NCI-H187 (cell line): ENCODE data around the gene DLST.
A peak's percentile ranks its signal among the peaks of the same experiment; 100 is the strongest.

ENCODE experiments used
- DNase-seq, 2 experiments: peaks; one replicate each; lab custom pipeline; 2025; lab: John Stamatoyannopoulos, UW

The DLST gene

DNA sequence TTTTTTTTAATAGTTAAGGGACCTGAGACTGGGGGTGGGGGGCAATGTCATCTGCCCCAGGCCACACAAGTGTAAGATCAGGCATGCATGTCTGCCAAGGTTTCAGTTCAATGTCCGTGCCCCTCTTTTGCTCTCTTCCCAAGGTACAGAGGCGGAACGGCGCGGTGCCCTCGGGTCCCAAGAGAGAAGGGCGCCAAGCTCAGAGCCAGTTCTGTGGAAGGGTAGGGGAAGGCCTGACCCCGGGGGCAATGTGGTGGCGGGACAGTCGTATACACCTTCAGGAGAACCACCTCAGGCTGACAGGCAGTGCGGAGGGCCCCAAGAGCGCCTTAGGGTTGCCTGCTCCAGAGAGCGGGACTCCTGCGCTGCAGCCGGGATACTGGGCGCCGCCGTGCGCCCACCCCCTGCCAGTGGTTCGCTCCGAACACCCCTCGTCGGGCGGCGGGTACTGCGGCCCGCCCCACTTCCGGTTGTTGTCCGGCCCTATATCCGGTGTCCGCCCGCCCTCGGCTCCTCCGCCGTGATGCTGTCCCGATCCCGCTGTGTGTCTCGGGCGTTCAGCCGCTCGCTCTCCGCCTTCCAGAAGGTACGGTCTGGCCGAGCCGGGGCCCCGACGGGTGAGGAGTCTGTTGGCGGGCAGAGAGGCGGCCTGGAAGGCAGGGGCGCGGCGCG is at the start of gene DLST:
TSS of gene DLST (plus strand) at position 486 of the 672 bp plus-strand sequence. CDS start at position 524, 38 bp downstream.
- peak; percentile 77 to 87 for DNase-seq

DNA sequence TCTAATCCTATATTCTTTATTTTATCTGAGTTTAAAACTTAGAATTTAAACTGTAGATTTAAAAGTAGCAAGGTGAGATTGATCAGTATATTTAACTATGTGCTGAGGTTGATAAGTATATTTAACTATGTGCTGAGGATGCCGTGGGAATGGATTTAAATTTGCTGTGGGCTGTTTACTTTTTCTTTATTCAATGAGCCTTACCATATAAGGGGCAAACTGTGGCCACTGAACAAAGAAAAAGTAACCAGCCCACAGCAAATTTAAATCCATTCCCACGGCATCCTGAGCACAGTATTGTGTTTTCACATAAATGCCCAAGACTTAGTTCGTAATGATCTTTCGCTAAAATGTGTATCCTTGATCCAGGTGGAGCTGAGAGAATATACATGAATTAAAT is 48.9 kb upstream of the DLST start:
- DNase-seq = no peak

DNA sequence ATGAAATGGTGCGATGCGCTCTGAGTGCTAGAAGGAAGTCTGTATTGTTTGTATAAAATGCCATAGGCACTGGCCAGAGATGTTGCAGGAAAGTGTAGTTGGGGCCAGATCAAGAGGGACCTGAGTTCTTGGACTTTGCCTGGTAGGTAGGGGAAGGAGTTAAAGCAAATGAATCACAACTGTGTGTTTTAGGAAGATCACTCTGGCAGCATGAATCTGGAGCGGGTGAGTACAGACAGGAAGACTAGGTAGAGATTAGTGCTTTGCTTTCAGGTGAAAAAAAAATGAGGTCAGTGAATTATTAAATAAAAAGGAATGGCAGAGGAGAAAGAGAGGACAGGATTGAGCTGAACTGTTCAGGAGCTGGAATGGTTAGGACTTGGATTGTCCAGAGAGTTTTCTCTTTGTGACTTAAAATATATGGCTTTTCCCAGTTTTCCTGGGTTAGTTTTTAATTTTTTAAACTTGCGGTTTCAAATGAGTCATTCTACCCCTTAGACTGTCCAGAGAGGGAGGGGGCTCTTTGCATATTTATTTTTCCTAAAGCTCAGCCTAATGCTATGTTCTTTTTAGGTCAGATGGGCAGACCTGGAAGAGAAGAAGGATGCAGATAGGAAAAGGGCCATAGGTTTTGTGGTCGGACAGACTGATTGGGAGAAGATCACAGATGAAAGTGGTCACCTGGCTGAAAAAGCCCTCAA is 46.9 kb upstream of the DLST start:
- DNase-seq = no peak

DNA sequence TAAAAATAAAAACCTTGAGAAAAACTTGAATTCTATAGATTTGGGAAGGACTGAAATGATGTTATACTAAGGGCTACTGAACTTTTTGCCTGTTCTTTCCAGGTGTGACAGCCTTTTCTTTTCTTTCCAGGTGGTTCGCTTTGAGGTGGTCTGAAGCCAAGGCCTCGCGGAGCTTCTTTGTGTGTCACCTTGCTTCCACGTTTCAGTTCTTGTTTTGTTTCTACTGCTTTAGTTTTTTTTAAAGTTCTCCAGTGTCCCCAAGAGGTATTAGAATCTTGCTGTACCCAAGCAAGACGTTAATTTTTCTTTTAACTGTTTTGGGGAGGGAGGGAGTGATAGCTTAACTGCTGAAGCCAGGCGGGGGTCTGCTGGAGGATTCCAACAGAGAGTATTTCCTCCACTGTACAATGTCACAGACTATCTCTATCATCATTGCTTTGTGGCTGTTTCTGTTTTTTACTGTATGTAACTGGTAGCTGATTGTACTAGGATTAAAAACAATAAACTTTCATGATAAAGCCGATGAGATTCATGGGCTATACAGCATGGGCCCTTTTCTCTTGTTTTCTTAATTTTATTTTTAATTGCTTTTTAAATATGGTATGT is 46.0 kb upstream of the DLST start:
- no peak for DNase-seq

DNA sequence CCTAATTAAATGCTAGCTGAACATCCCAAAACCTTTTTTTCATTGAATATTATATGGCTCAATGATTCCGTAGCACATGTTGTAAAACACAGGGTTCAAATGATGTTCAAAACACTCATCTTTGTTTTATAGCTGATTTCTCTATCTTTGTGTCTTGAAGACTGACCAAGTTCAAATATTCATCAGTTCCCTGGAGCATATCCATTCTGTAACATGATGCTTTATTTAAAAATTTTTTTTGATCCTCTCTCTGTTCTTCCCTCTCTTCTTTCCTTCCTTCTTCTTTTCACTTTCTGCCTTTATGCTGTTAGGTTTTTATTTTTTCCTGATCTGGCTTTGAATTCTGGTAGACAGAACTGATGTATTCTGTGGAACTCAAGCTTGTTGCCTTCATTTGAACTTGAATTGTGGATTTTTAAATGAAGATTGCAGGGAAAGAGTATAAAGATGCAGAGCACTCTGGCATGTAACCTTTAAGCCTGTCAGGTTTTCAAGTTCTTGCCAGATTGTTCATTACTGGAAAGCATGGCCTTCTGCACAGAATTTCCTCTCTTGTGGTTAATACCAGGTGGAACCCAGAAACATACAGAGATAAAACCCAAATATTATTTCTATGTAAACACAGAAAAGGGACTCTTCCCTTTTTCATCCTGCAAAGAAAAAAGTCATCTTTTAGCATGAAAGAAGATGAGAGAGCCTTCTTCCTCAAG is 45.3 kb upstream of the DLST start:
- no peak for DNase-seq

DNA sequence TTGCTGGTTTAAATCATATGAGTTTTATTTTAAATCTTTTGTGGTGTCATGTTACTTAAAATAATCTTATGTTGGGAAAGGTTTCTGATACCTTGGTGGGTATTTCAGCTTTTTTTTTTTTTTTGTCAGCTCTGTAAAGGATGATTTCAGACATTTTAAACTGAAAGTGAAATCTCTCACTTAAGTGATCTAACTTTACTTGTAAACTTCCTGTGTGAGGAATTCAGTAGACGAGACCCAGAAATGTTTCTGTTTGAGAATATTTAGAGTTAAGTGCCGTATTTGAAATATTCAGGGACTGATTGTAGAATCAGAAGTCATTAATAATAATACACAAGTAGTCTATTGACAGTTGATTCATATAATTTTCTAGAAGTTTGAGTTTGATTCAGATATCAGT is 43.5 kb upstream of the DLST start:
- DNase-seq = no peak

DNA sequence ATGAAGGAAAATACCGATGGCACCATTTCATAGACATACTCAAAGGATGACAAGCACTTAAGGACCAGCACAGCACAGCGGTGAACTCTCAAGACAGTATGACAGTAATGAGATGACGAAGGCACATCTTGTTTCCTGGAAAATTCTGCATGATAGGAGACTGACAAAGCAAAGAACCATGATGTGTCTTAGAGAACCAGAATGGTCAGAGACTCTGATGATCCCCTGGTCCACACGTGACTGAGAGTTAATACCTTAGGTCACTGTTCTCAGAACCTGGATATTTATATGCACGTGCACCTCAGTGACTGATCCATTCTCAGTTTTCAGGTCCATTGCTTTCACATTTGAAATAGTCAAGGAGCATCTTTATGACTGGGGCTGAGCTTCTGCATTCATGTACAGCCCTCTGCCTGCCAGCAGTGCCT is 41.1 kb upstream of the DLST start:
- DNase-seq = no peak

DNA sequence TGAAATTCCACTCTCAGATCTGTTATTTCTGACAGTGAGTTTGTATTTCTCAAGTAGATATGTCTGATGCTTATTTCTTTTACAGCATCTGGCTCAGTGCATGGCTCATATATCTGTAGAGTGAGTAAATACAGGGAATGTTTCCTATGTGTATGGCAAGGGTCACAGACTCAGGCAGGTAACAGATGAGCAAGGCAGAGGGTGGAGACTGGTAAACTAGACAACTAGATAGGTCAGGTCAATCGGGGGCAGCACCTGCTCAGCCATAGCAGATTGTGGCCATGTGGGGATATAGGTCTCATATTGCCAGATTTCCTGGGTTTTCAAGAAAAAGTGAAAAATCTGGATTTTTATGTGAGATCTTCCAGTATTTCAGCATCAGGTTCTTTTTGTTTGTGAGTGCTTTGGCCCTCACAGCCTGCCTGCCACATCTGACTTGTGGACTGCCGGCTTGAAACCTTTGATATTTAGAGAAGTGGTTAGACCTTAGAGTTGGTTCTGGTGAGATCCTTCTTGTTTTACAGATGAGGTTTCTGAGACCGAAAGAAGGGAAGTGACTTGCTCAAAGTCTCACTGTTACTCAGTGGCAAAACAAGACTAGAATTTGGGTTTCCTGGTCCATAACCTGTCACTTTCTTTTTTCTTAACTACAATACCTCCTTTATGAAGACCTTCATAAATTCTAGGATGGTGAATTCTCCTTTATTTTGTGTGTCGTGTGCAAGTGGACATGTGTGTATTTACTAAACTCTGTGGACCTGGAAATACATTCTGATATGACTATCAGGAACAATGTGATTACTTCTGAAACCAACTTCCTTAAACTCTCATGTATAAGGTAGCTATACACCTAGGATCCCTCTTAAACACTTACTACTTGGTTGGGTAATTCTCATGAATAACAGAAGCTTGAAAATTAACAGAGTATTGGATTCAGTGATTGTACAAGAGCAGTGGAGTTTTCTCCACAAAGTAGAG is 40.2 kb upstream of the DLST start:
- no peak for DNase-seq

DNA sequence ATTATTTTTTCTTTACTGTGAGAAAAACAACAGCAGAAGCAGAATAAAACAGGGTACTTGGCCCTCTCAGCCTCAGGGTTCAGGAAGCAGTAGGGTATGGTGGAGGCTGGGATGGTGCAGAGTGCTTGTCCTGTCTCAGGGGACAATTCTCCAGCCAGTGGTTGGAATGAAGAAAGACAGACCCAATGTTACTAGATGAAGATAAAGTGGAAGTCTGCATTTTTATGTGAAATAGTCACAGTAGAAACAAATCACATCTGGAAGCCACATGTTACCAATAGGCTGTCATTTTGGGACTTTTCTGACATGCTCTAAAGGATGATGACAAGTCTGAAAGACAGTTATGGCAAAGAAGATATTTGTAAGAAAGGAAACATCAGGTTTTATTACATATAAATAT is 38.1 kb upstream of the DLST start:
- DNase-seq = no peak

DNA sequence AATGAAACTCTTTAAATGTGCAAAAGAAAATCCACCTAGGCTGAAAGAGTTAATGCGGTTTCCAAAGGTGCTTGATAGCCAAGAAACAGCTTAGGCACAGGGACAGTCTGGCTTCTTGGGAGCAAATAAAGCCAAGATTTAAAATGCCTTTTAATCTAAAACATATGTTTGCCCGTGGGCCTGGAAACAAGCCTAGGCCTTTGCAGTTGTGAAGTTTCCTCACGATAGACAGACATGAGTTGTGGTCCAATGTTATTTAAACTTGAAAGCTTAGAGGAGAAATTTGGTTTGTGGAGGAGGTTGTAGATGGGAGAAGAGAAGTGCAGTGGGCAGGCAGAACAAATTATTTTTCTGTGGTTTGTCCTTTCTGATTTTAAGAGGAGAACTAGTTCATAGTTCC is 35.5 kb upstream of the DLST start:
- DNase-seq = no peak

DNA sequence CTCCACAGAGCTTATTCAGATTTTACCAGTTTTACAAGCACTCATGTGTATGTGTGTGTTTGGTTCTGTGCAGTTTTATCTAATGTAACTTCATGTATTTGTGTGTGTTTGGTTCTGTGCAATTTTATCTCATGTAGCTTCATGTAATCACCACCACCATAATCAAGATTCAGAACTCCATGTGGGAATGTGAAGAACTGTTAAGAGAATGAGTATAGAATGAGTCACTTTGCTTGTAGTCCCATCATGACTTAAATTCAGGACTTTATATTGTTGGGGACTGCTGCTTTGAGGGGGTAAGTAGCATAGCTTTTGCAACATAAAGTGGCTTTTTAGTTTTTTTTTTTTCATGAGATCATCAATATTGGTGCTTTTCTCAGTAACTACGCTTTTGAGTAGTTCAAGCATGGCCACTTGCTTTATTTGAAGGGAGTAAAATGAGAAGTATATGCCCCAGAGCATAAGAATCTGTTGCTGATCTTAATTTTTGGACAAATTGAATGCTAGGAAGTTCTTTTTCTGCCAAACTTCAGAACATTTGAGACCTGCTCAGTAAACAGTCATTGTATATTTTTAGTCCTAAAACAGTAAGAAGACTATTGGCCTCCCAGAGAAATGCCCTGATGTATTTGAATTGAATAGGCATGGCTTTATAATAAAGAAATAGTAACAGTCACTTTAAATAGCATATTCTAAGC is 34.6 kb upstream of the DLST start:
- no peak for DNase-seq

DNA sequence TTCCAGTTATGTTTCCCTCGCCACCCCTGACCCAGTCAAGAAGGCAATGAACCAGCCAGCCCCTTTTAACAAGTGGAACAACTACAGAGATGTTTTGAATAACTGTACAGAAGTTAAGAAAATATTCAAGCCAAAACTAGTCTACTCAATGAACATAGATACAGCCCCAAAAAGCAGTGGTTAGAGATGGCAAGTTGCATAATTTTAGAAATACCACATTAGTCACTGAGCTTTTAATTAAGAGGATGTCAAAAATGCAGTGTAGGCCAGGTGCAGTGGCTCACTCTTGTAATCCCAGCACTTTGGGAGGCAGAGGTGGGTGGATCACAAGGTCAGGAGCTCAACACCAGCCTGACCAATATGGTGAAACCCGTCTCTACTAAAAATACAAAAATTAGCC is 32.9 kb upstream of the DLST start:
- no peak for DNase-seq

DNA sequence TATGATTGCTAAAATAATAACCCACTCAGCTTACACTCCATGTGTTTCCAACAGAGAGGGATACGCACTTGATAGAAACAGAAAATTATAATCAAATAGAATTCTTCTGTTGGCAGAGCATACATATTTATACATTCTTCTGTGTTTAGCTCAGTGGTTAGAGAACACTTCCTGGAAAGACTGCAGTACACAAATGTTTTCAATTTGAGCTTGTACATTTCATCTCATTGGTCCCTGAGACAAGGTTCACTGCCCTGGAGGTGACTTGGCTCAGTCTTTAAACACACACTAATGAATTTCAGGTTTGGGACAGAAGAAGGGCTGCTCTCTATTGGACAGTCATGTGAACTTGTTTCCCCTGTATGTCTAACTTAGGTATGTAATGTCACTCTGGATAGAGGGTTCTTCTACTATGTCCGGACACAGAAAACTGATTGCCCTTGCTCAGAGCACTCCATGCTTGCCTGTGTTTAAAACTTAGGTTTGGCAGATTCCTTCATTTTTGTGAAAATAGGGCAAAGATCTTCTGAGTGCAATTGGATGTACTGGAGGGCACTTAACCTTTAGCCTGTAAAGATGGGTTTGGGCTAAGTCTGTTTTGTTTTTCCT is 28.7 kb upstream of the DLST start:
- DNase-seq = no peak

DNA sequence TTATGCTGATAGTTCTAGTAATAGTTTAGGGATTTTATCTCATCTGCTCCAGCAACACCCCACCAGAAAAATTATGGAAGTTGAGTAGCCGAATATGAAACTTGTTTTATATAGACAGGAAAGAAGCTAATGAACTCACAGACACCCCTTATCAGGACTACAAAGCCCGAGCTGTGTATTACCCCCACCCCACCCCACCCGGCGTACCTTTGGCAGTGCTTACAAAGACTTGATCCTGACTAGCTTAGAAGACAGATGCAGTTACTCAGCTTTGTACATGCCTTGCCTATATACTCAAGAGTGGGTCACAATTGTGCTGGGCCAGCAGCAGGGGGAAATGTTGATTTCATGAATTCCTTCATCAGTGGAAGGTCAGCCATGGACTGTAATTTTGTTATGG is 28.1 kb upstream of the DLST start:
- no peak for DNase-seq

DNA sequence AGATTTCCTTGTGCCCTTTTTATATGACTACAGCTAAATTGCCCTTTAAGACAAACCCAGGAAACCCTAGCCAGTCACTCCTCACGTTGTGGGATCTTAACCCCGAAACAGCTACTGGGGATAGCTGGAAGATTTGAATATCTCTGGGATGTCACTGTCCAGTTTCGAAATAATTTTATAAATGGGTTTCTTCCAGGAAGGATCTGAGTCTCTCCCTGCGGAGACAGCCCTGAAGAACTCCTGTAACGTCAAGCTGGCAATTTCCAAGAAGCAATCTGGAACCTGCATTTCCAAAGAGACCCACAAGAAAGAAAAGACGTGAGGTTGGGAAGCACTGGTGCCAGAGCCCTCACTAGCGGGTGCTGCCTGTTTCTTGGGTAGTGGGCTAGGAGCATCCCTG is 26.7 kb upstream of the DLST start:
- DNase-seq = no peak

DNA sequence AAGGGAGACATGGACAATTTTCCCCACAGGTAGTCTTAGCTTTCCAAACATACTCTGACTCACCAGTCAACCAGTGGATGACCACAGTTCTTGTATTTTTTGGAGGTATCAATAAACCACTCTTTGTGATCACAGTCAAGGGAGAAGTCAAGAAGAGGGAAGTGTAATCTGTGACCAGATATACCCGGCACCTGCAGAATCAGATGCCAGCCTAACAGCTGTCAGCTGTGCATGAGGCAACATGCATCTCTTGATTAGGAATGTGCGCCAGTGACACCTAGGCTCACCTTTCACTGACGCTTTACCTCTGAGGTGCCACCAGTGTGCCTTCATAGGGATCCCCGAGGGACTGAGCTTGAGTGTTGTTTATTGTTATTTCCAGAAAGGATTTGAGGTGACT is 25.8 kb upstream of the DLST start:
- DNase-seq = no peak

DNA sequence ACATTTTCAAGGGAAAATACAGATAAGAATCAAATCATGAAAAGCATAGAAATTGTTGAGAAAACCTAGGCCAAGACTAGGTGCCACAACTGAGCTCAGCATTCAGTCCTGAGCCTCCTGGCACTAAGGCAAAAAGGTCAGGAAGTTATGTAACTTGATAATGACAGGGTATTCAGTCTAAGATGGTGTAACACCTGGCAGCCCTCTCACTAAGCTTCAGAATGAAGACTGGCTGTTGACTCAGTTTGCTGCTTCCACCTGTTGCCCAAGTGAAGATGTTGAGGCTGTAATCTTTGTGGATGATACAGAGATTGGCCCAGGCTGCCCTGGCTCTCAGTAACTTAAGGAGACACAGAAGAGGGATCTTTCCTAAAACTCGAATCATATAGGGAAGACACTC is 25.4 kb upstream of the DLST start:
- DNase-seq = no peak

DNA sequence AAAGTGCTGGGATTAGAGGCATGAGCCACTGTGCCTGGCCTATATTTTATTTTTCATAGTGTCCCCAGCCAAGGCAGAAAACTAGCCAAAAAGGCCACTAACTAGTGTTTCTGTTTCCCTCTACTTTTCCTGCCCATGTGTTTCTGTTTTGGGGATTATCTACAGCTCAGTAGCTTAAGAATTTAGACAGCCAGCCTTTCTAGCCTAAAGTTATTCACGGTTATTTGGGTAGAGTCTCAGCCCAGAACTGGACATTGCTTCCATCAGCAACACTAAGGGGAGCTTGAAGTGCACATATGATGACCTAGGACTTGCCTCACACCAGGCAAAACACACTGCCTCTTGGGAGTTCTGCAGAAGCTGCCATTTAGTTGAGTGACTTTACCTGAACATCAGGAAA is 23.7 kb upstream of the DLST start:
- no peak for DNase-seq

DNA sequence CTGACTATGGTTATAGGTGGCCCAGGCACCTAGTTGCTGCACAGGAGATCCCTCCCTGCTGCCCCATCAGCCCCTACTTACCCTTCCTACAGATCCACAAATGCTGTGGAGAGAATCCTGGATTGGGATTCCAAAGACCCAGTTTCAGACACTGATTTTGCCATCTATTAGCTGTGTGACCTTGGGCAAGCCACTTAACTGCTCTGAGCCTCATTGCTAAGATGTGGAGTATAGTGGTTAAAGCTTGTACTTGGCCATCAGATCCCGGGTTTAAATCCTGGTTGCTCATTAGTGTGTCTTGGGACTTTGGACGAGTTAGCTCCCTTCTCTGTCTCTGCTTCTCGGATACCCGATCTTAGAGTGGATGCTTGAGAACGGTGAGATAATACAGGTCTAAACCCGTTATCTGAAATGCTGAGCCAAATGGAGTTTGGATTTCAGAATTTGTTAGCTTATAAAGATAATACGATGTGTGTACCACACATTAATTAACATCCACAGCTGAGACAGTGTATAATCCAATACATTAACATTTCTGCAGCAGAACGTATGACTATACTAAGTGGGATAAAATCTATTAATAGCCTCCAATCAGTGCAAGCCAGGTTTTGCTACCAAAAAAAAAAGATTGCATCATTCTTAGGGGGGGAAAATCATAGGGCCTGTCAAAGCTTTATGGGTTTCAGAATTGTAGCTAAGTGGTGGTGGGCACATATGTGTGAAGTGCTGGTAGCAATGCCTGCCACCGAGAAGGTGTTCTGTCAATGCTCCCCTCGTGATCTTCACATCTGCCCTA is 21.8 kb upstream of the DLST start:
- no peak for DNase-seq
